Measurements from ENCODE around the gene NR2C2AP. TPM values are rescaled to one million over a fixed set of nuclear protein-coding genes. Genes with fewer than 3 reads are reported as not detected.
A peak's percentile ranks its signal among the peaks of the same experiment; 100 is the strongest.
"Not testable (repeated sequence)": the region's sequence is repeated elsewhere in the genome, so short reads cannot be mapped to it uniquely, and the experiment has no call there.

The NR2C2AP gene
- total RNA-seq, 8 experiments from 2014 or later = 8.7 to 26.0 (median 11.8) TPM

DNA sequence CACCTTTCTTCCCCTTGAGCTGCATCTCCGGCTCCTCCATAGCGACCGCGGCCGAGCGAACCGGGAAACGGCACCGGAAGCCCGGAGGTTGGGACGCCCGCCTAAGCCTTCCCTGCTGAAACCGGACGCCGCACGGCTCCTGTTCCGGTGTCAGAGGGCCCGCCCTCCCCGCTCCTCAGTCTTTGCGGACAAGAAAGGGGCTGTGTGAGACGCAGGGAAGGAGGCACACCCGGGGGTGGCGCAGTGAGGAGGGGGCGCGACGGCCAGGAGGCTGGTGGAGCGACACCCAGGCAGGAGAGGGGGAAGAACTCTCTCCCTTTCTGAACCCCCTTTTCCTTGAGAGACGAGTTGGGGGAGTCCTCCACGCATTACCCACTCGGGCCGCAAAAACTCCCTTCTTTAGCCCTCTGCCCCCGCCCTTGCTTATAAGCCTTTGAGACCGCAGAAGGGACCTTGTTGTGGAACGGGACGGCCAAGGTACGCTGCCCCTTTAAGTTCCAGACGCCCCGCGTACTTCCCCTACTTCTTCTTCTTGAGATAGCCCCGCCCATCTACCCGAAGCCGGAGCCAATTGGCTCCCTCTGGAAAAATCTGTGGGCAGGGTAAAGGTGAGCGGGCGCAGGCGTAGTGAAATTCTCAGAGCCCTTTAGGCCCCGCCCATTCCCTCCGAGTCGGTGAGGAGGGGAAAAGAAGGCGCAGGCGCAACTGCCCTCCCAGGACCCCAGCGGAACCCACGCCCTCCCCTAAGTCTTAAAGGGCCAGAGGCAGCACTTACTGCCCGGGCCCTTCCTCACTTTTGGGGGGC is 10.9 kb downstream of the NR2C2AP start, which contains the start of the genes BORCS8 and RFXANK:
Gene BORCS8, minus strand, starts transcription at position 75 of the 805 bp plus-strand sequence. Its CDS starts 35 bp downstream, at position 40.
Gene RFXANK, plus strand, starts transcription at position 181 of the 805 bp plus-strand sequence. CDS start 1,689 bp downstream, outside the sequence.
- ATAC-seq (replicated peaks in 6 of 8) = peak; percentile 87 to 95 (median 91)
- Histone ChIP-seq H3K4me1 (replicated peaks in 1 of 2) (peaks cover 5 to 7% of the 10 kb centered on the region in 2 donors), H3K4me3 (peak within 1 kb of the TSS; percentile 69 to 99 (median 87)), H3K27ac (peak within 1 kb of the TSS; percentile 86 to 92)
- in situ Hi-C loops (cut with MboI; ENCODE audit: low pct_unique_long_range_greater_than_20kb in 2 of 9, low sequenced_read_pairs in 9 of 9, unreplicated experiment in 9 of 9) = no loop called here
- WGBS, 10 experiments = 0% methylated on average over 5 of the region's 53 CpGs; no CpG with 5 or more reads in 9 of the 10 experiments

DNA sequence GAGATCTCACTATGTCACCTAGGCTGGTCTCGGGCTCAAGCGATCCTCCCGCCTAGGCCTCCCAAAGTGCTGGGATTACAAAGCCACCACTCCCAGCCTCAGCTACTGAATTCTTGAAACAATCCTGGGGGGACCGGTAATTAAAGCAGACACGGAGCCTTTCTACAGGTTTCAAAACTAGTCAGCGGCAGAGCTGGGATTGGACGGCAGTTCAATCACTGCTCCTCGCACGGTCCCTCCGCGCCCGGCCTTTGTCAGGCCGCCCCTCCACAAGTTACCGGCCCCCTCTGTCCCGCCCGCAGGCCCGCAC is 11.5 kb downstream of the NR2C2AP start:
- WGBS, 10 experiments = 0% methylated on average over 3 to 8 of the region's 17 CpGs; no CpG with 5 or more reads in 7 of the 10 experiments
- H3K27ac ChIP-seq = peak overlapping the region; percentile 86 to 92
- peak in 2 of 8 experiments; percentile 3 to 5 for ATAC-seq (replicated peaks in 6 of 8)
- H3K4me3 ChIP-seq = peak overlapping the region; percentile 69 to 99 (median 87)
- in situ Hi-C loops (cut with MboI; ENCODE audit: low pct_unique_long_range_greater_than_20kb in 2 of 9, low sequenced_read_pairs in 9 of 9, unreplicated experiment in 9 of 9) = no loop called here
- peaks cover 5 to 7% of the 10 kb centered on the region in 2 donors for H3K4me1 ChIP-seq (replicated peaks in 1 of 2)

GRCh38 chr19:19186742-19187141 is 16.5 kb downstream of the NR2C2AP start:
- no peak overlapping the region for H3K4me3 ChIP-seq
- H3K27ac ChIP-seq = no peak overlapping the region
- WGBS, 10 experiments = 80 to 100% (median 88%) methylated on average over 1 to 4 of the region's 14 CpGs; no CpG with 5 or more reads in 6 of the 10 experiments
- peaks cover 4 to 5% of the 10 kb centered on the region in 2 donors for H3K4me1 ChIP-seq (replicated peaks in 1 of 2)
- ATAC-seq (replicated peaks in 6 of 8) = no peak
- in situ Hi-C loops (cut with MboI; ENCODE audit: low pct_unique_long_range_greater_than_20kb in 2 of 9, low sequenced_read_pairs in 9 of 9, unreplicated experiment in 9 of 9) = no loop called here

- Histone ChIP-seq H3K27ac (no peak overlapping the region), H3K4me3 (no peak overlapping the region), H3K4me1 (replicated peaks in 1 of 2) (peaks cover 2 to 4% of the 10 kb centered on the region in 2 donors)
- 72 to 100% (median 80%) methylated on average over 1 to 5 of the region's 9 CpGs; no CpG with 5 or more reads in 7 of the 10 experiments for WGBS, 10 experiments
- in situ Hi-C loops (cut with MboI; ENCODE audit: low pct_unique_long_range_greater_than_20kb in 2 of 9, low sequenced_read_pairs in 9 of 9, unreplicated experiment in 9 of 9) = no loop called here
- peak in 6 of 8 experiments; percentile 13 to 100 (median 66) for ATAC-seq (replicated peaks in 6 of 8)
These were observed 17.1 kb downstream of the NR2C2AP start for GRCh38 chr19:19185853-19186740.

GRCh38 chr19:19181488-19181998 is 21.7 kb downstream of the NR2C2AP start:
- Histone ChIP-seq H3K4me1 (replicated peaks in 1 of 2) (no peaks in the 10 kb centered on the region), H3K4me3 (no peak overlapping the region), H3K27ac (no peak overlapping the region)
- in situ Hi-C loops (cut with MboI; ENCODE audit: low pct_unique_long_range_greater_than_20kb in 2 of 9, low sequenced_read_pairs in 9 of 9, unreplicated experiment in 9 of 9) = no loop called here
- WGBS, 10 experiments = 68 to 100% (median 91%) methylated on average over 1 to 8 of the region's 9 CpGs; no CpG with 5 or more reads in 2 of the 10 experiments
- ATAC-seq (replicated peaks in 6 of 8) = no peak

DNA sequence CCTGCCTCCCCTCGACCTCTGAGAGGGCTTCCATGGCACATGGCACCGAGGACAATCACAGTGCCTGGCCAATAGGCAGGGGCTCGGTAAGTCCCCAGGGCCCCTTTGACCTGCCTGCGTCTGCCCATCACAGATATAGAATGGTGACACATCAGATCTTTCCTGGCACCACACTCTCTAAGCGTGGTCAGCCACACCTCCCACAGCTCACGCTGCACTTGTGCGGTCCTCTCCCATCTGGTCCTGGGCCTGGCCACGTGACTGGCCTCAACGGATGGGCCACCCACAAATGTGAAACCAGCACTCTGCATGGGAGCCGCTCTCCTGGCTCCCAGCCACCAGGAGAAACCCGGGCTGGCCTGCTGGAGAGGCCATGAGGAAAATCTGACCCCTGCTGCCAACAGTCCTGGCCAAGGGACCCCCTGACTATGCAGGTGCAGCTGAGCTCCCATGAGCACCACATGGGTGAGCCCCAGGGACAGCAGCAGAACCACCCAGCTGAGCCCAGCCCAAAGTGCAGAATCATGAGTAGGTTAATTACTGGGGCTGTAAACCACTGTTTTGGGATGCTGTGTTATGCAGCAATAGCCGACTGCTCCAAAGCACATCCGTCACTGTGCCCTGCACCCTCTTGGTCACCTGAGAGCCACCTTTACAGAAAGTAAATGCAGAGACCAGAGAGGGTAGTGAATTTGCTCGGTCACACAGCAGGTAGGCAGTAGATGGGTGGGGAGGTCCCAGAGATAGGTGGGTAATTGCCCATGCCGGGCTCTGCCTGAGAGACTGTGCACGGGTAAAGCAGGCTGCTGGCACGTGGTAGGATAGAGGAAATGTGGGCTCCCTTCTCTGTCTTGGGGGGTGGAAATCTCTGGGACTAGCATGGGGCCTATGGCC is 23.4 kb downstream of the NR2C2AP start:
- Histone ChIP-seq H3K27ac (no peak overlapping the region), H3K4me1 (replicated peaks in 1 of 2) (no peaks in the 10 kb centered on the region), H3K4me3 (no peak overlapping the region)
- in situ Hi-C loops (cut with MboI; ENCODE audit: low pct_unique_long_range_greater_than_20kb in 2 of 9, low sequenced_read_pairs in 9 of 9, unreplicated experiment in 9 of 9) = no loop called here
- peak in 2 of 8 experiments; percentile 12 to 71 for ATAC-seq (replicated peaks in 6 of 8)
- 50 to 100% (median 91%) methylated on average over 1 to 7 of the region's 17 CpGs; no CpG with 5 or more reads in 2 of the 10 experiments for WGBS, 10 experiments

DNA sequence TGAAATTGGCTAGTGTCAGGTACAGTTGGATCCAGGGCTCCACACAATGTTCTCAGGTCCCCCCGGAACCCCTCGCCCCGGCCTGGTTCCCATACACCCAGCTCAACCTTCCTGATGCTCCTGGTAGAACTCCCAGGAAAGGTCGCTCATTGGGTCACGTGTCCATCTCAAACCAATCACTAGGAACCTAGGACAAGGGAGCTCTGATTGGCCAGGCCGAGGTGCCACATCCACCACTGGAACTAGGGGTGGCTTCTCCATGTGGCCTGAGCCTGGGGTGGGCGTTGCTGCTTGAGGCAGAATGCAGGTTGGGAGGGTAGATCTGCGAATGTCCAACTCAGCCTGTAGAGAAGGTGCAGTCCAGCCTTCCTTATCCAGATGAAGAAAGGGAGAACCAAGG is 26.3 kb downstream of the NR2C2AP start:
- no peak overlapping the region for H3K27ac ChIP-seq
- no peak overlapping the region for H3K4me3 ChIP-seq
- WGBS, 10 experiments = 75 to 100% (median 80%) methylated on average over 1 to 4 of the region's 8 CpGs; no CpG with 5 or more reads in 6 of the 10 experiments
- H3K4me1 ChIP-seq (replicated peaks in 1 of 2) = peaks cover 0 to 4% of the 10 kb centered on the region in 2 donors
- no peak for ATAC-seq (replicated peaks in 6 of 8)
- in situ Hi-C loops (cut with MboI; ENCODE audit: low pct_unique_long_range_greater_than_20kb in 2 of 9, low sequenced_read_pairs in 9 of 9, unreplicated experiment in 9 of 9) = no loop called here

DNA sequence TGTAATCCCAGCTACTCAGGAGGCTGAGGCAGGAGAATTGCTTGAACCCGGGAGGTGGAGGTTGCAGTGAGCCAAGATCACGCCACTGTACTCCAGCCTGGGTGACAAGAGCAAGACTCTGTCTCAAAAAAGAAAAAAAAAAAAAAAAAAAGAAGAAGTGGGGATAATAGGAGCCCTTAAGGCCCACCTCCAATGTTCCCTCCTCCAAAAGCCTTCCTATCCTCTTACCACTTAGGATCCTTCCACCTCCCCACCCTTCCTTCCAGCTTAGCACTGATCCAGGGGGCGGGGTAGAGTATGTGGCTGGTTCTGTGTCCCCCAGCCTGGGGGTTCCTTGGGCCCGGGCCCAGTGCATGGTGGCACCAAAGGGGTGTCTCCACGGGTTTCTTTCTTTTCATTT is 30.0 kb downstream of the NR2C2AP start:
- not testable (repeated sequence) for H3K4me3 ChIP-seq; ATAC-seq (replicated peaks in 6 of 8); H3K27ac ChIP-seq; H3K4me1 ChIP-seq (replicated peaks in 1 of 2)
- 53 to 100% (median 76%) methylated on average over 1 to 2 of the region's 5 CpGs; no CpG with 5 or more reads in 3 of the 10 experiments for WGBS, 10 experiments
- in situ Hi-C loops (cut with MboI; ENCODE audit: low pct_unique_long_range_greater_than_20kb in 2 of 9, low sequenced_read_pairs in 9 of 9, unreplicated experiment in 9 of 9) = loop anchor here in 1 of 9 experiments (25.0 kb wide), 1 partner anchor 314 kb away; no protein-coding TSS in a partner anchor

GRCh38 chr19:19171821-19172532 is 31.2 kb downstream of the NR2C2AP start:
- peak in 5 of 8 experiments; percentile 7 to 51 (median 41) for ATAC-seq (replicated peaks in 6 of 8)
- Histone ChIP-seq H3K4me3 (no peak overlapping the region), H3K4me1 (replicated peaks in 1 of 2) (peaks cover 7% of the 10 kb centered on the region in 2 donors), H3K27ac (no peak overlapping the region)
- in situ Hi-C loops (cut with MboI; ENCODE audit: low pct_unique_long_range_greater_than_20kb in 2 of 9, low sequenced_read_pairs in 9 of 9, unreplicated experiment in 9 of 9) = loop anchor here in 1 of 9 experiments (25.0 kb wide), 1 partner anchor 315 kb away; no protein-coding TSS in a partner anchor
- WGBS, 10 experiments = 0 to 50% methylated on average over 1 to 3 of the region's 8 CpGs; no CpG with 5 or more reads in 8 of the 10 experiments

- Histone ChIP-seq H3K27ac (no peak overlapping the region), H3K4me1 (replicated peaks in 1 of 2) (peaks cover 7% of the 10 kb centered on the region in 2 donors), H3K4me3 (no peak overlapping the region)
- 80 to 92% (median 88%) methylated on average over 1 to 4 of the region's 6 CpGs; no CpG with 5 or more reads in 6 of the 10 experiments for WGBS, 10 experiments
- no peak for ATAC-seq (replicated peaks in 6 of 8)
- in situ Hi-C loops (cut with MboI; ENCODE audit: low pct_unique_long_range_greater_than_20kb in 2 of 9, low sequenced_read_pairs in 9 of 9, unreplicated experiment in 9 of 9) = loop anchor here in 1 of 9 experiments (25.0 kb wide), 1 partner anchor 316 kb away; no protein-coding TSS in a partner anchor
These were observed 32.1 kb downstream of the NR2C2AP start for GRCh38 chr19:19170873-19171672.

Measured in motor neuron (in vitro differentiated cells).